SK-N-SH treated with all-trans-retinoic acid at 6 μM for 48 hours (cell line): ENCODE data around the gene NTMT1.

Experiments
- ARNTL ChIP-seq: fragments of 450-650 bp; formaldehyde crosslinking; IDR thresholded peaks from 2 replicates; pipeline ENCODE4 v1.5.0; 2020; ENCODE audit warnings: low read depth, mild to moderate bottlenecking, moderate library complexity, borderline replicate concordance
- BACH2 ChIP-seq: fragments of 250-450 bp; sonication (Bioruptor Pico); IDR thresholded peaks from 2 replicates; pipeline ENCODE4 v1.9.0; 2021; ENCODE audit warnings: mild to moderate bottlenecking, borderline replicate concordance
- GLIS3 ChIP-seq: fragments of 250-450 bp; sonication (Bioruptor Pico); IDR thresholded peaks from 2 replicates; pipeline ENCODE4 v1.5.0; 2020; ENCODE audit warnings: mild to moderate bottlenecking, moderate library complexity
- RARB ChIP-seq: fragments of 250-450 bp; sonication (Bioruptor Pico); IDR thresholded peaks from 2 replicates; pipeline ENCODE4 v1.8.0; 2021; ENCODE audit warnings: mild to moderate bottlenecking, moderate library complexity
- TOX ChIP-seq: fragments of 250-450 bp; sonication (Bioruptor Pico); IDR thresholded peaks from 2 replicates; pipeline ENCODE4 v1.8.0; 2021; ENCODE audit warnings: mild to moderate bottlenecking, moderate library complexity, borderline replicate concordance
- ZC3H10 ChIP-seq: fragments of 250-450 bp; sonication (Bioruptor Pico); IDR thresholded peaks from 2 replicates; pipeline ENCODE4 v1.5.1; 2021; ENCODE audit warnings: mild to moderate bottlenecking, moderate library complexity
- ZFP30 ChIP-seq: fragments of 450-650 bp; formaldehyde crosslinking; IDR thresholded peaks from 2 replicates; pipeline ENCODE4 v1.5.0; 2022; ENCODE audit warnings: mild to moderate bottlenecking, moderate library complexity
- ZNF565 ChIP-seq: fragments of 450-650 bp; formaldehyde crosslinking; conservative IDR thresholded peaks from 2 replicates; pipeline ENCODE4 v1.5.0; 2020; ENCODE audit warnings: low read depth, mild to moderate bottlenecking, moderate library complexity
- ZNF70 ChIP-seq: fragments of 450-650 bp; formaldehyde crosslinking; IDR thresholded peaks from 2 replicates; pipeline ENCODE4 v1.5.0; 2020; ENCODE audit warnings: mild to moderate bottlenecking, moderate library complexity
- TF ChIP-seq, protein P1 (sequence below): fragments of 250-450 bp; sonication (Bioruptor Pico); IDR thresholded peaks from 2 replicates; pipeline ENCODE4 v1.5.1; 2020; ENCODE audit warnings: low read depth, mild to moderate bottlenecking, moderate library complexity
- TF ChIP-seq, protein P2 (sequence below): fragments of 250-450 bp; sonication (Bioruptor Pico); IDR thresholded peaks from 2 replicates; pipeline ENCODE4 v1.8.0; 2020; ENCODE audit warnings: mild to moderate bottlenecking, moderate library complexity, borderline replicate concordance

DNA sequence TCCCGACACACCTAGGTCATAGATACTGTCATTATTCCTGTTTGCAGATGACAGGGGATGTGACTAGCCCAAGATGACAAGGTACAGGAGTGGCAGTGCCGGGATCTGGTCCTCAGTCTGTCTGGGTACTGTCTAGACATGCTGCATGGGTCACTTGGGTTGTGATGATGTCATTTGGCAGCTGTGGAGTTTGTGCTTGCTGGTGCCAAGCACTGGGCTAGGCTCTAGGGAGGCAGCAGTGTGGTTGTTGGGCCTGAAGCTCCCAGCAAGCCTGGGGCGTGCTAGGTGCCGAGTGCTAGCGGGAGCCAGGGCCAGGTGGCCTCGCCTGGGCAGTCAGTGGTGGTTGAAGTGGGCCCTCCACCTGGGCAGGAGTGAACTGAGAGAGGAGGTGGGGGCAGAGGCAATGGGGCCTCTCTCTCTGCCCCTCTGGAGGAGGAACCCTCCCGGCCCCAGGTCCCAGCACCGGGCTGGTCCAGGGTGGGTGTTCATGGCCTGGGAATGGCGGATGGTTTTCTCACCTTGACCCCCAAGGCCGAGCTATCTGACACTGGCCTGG, 24.8 kb downstream of the NTMT1 start:
- TF ChIP-seq ZC3H10 (CRISPR knock-in tag) (no peak), GLIS3 (no peak), TOX (CRISPR knock-in tag) (no peak), ARNTL (CRISPR knock-in tag) (no peak), BACH2 (CRISPR knock-in tag) (no peak), ZNF70 (CRISPR knock-in tag) (no peak), ZFP30 (CRISPR knock-in tag) (no peak), RARB (CRISPR knock-in tag) (no peak), ZNF565 (no peak)
- TF ChIP-seq, protein P1, sequence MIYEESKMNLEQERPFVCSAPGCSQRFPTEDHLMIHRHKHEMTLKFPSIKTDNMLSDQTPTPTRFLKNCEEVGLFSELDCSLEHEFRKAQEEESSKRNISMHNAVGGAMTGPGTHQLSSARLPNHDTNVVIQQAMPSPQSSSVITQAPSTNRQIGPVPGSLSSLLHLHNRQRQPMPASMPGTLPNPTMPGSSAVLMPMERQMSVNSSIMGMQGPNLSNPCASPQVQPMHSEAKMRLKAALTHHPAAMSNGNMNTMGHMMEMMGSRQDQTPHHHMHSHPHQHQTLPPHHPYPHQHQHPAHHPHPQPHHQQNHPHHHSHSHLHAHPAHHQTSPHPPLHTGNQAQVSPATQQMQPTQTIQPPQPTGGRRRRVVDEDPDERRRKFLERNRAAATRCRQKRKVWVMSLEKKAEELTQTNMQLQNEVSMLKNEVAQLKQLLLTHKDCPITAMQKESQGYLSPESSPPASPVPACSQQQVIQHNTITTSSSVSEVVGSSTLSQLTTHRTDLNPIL: no peak
- TF ChIP-seq, protein P2, sequence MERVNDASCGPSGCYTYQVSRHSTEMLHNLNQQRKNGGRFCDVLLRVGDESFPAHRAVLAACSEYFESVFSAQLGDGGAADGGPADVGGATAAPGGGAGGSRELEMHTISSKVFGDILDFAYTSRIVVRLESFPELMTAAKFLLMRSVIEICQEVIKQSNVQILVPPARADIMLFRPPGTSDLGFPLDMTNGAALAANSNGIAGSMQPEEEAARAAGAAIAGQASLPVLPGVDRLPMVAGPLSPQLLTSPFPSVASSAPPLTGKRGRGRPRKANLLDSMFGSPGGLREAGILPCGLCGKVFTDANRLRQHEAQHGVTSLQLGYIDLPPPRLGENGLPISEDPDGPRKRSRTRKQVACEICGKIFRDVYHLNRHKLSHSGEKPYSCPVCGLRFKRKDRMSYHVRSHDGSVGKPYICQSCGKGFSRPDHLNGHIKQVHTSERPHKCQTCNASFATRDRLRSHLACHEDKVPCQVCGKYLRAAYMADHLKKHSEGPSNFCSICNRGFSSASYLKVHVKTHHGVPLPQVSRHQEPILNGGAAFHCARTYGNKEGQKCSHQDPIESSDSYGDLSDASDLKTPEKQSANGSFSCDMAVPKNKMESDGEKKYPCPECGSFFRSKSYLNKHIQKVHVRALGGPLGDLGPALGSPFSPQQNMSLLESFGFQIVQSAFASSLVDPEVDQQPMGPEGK (CRISPR knock-in tag): no peak
